ENCODE measurements around the gene LST1.

LST1 gene

GRCh38 chr6:31560697-31561058 is 25.4 kb upstream of the LST1 start:
- DNase-seq = no peak

DNA sequence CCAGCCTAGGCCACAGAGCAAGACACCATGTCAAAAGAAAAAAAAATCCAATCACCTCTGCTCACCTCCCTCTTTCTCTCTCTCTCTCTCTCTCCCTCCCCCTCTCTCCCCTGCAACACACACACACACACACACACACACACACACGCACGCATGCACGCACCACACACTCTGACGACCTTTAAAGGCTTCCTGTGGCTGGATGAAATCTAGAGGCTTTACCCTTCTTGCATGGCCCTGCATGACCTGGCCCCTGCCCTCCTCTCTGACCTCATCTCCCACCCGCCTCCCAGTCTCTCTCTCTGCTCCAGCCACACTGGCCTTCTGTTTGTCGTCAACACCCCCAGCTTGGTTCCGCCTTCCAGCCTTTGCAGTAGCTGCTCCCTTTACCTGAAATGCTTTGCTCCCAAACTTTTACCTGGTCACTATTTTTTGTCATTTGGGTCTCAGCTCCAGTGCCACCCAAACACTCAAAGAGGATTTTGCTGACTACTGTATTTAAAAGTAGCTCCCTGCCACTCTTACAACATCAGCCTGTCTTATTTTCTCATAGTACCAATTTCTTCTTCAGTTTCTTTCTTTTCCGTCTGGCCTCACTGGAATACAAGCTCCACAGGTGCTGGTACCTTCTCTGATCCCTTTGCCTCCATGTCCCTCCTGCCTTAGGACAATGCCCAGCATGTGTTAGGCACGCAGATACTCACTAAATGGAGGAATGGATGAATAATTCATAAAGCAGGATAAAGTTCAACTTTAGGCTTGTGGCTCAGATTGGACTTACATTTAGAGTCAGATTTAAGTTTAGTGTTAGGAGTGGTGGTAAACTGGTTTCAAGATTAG is 18.3 kb upstream of the LST1 start:
- DNase-seq = no peak

DNA sequence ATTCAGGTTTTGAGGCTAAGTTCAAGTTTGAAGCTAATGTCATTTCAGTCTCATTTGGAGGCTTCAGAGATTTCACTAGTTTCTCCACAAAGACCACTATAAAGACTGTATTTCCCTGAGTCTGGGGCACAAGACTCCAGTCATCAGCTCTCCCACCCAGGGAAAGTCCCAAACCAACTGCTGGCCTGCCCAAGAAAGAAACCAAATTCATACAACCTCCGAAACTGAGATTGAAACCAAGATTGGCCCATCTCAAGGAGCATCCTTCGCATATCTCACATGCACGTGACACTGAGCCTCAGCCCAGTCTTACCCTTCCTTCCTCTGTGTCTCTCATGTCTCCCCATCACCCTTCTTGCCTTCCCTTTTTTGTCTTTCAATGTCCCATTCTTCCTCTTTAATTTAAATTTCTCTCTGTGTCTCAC is 17.5 kb upstream of the LST1 start:
- DNase-seq = no peak

DNA sequence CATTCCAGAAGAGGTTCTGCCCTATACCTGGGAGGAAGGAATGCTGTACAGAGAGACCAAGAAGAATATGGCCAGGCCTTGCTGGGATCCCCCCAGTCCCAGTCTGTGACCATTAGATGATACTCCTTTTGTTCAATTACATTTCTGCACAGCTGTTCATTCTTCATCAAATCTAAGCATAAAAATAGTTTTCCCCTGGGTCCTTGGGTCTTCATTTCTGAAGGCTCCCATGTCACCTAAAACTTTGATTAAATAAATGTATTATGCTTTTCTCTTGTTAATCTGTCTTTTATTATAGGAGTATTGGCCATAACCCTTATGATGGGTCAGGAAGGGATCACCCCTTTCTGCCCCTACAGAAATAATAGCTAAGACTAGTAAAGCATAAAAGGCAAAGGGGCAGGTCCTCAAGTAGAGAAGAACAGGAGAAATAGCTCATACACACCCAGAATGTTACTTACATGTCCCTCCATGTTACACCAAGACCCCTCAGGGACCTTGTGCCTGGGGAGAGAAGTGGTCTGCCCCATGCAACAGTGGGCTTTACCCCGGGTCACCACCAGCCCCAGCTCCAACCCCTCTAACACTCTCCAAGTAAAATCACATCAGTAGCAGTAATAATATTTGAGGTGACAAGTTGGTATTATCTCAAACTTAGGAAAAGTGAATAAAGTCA is 16.1 kb upstream of the LST1 start:
- DNase-seq = no peak

DNA sequence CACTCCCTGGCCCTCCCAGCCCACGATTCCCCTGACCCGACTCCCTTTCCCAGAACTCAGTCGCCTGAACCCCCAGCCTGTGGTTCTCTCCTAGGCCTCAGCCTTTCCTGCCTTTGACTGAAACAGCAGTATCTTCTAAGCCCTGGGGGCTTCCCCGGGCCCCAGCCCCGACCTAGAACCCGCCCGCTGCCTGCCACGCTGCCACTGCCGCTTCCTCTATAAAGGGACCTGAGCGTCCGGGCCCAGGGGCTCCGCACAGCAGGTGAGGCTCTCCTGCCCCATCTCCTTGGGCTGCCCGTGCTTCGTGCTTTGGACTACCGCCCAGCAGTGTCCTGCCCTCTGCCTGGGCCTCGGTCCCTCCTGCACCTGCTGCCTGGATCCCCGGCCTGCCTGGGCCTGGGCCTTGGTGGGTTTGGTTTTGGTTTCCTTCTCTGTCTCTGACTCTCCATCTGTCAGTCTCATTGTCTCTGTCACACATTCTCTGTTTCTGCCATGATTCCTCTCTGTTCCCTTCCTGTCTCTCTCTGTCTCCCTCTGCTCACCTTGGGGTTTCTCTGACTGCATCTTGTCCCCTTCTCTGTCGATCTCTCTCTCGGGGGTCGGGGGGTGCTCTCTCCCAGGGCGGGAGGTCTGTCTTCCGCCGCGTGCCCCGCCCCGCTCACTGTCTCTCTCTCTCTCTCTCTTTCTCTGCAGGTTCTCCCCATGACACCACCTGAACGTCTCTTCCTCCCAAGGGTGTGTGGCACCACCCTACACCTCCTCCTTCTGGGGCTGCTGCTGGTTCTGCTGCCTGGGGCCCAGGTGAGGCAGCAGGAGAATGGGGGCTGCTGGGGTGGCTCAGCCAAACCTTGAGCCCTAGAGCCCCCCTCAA is 13.8 kb upstream of the LST1 start, which contains the start of gene LTA:
Gene LTA (plus strand): TSS at position 249 of the 871 bp plus-strand sequence. CDS start 454 bp downstream, at position 703.
- no peak for DNase-seq

GRCh38 chr6:31573239-31574105 is 12.6 kb upstream of the LST1 start:
- DNase-seq = no peak

GRCh38 chr6:31574106-31575061 is 11.7 kb upstream of the LST1 start:
- DNase-seq = no peak

- DNase-seq = no peak
Observed at GRCh38 chr6:31575335-31575901, 10.7 kb upstream of the LST1 start, which contains the start of gene TNF. Gene TNF (plus strand): TSS chr6:31575565. CDS start chr6:31575742, 177 bp downstream.

DNA sequence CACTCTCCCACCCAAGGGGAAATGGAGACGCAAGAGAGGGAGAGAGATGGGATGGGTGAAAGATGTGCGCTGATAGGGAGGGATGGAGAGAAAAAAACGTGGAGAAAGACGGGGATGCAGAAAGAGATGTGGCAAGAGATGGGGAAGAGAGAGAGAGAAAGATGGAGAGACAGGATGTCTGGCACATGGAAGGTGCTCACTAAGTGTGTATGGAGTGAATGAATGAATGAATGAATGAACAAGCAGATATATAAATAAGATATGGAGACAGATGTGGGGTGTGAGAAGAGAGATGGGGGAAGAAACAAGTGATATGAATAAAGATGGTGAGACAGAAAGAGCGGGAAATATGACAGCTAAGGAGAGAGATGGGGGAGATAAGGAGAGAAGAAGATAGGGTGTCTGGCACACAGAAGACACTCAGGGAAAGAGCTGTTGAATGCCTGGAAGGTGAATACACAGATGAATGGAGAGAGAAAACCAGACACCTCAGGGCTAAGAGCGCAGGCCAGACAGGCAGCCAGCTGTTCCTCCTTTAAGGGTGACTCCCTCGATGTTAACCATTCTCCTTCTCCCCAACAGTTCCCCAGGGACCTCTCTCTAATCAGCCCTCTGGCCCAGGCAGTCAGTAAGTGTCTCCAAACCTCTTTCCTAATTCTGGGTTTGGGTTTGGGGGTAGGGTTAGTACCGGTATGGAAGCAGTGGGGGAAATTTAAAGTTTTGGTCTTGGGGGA is 10.0 kb upstream of the LST1 start:
- DNase-seq = no peak

DNA sequence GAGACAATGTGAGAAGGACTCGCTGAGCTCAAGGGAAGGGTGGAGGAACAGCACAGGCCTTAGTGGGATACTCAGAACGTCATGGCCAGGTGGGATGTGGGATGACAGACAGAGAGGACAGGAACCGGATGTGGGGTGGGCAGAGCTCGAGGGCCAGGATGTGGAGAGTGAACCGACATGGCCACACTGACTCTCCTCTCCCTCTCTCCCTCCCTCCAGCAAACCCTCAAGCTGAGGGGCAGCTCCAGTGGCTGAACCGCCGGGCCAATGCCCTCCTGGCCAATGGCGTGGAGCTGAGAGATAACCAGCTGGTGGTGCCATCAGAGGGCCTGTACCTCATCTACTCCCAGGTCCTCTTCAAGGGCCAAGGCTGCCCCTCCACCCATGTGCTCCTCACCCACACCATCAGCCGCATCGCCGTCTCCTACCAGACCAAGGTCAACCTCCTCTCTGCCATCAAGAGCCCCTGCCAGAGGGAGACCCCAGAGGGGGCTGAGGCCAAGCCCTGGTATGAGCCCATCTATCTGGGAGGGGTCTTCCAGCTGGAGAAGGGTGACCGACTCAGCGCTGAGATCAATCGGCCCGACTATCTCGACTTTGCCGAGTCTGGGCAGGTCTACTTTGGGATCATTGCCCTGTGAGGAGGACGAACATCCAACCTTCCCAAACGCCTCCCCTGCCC is 9.0 kb upstream of the LST1 start:
- DNase-seq = no peak

GRCh38 chr6:31577579-31577966 is 8.5 kb upstream of the LST1 start:
- DNase-seq = no peak

GRCh38 chr6:31578184-31579118 is 7.6 kb upstream of the LST1 start:
- DNase-seq = no peak

DNA sequence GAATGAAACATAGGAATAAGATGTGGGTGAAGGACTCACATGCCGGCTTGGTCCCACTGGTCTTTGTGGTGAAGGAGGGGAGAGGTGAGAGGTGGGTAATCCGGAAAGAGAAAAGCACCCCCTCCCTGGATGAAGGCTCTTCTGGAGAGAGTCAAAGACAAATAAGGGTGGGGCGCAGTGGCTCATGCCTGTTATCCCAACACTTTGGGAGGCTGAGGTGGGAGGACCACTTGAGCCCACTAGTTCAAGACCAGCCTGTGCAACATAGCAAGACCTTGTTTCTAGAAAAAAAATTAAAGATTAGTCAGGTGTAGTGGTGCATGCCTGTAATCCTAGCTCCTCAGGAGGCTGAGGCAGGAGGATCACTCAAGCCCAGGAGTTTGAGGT is 7.0 kb upstream of the LST1 start:
- no peak for DNase-seq

DNA sequence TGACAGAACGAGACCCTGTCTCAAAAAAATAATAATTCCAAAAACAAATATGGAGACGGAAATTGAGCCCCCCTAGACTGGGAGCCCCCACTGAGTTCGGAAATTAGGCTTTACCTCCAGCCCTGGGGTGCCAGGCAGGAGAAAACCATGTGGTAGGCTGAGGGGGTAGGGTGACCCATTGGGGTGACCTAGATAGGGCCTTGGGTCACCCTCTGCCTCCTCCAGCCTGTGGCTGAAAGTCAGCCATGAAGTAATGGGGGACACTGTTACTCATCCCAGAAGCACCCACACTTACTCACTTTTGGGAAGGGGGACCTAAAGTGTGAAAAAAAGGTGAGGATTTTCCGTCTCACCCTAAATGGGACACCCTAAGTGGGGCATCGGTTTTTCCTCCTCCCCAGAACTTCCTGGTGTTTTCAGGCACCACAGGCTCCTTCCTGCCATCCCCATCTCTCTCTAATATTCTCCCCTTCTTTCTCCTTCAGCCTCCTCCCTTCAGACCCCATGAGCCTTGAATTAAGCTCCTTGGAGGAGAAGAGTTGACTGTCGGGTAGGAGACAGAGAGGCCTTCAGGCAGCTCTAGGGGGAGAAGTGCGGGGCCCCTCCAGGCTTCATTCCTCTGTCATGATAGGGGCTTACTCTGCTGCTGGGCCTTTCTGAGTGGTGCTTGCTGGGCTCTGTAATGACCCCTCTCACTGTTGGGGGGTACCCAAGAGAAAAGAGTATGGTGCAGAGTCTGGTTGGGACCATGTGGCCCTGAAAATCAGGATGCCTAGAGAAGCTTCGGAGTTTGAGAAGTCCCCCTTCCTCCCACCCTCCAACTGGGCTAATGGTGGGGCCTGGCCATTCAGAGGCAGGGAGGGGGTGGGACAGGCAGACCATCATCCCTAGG is 6.3 kb upstream of the LST1 start:
- no peak for DNase-seq

DNA sequence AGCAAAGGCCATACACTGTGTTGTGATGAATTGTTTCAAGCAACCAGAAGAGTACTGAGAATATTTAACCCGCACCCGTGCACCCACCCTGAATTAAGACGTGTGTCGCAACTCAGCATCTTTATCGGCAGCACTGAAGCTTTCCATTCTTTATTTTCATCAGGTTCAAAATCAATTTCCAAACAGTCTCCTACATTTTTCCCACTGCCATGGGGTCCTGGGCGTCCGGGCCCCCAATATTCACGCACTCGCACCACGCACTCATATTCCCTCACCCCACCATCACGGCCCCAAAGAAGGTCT is 5.7 kb upstream of the LST1 start:
- no peak for DNase-seq

DNA sequence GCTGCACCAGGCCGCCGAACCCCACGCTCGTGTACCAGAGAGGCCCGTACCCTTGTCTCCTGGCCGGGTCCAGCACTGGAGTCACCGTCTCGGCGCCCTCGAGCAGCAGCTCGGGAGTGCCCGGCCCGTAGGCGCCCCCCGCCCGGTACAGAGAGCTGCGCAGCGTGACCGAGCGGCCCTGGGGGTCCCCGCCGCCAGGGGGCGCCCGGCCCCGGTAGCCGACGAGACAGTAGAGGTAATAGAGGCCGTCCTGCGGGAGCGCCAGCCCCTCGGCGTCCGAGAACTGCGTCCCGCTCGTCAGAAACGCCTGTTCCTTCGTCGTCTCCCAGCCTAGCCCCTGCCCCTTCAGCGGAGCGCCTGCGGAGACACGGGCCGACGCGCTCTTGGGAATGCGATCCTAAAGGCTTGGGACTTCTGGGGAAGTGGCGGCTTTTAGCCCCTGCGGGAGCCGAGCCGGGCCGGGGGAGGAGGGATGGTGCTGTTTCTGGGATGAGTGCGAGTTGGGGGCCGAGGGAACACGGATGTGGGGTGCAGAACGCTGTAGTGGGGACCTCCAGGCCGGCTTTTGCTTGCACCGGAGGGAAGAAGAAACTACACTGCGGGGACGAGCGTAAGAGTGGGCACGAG is 5.2 kb upstream of the LST1 start:
- peak; percentile 94 for DNase-seq

Measured in NCI-H2227 treated with DMSO at 0.1 percent for 48 hours (cell line).